Ovary (tissue), 9 donors: ENCODE results near the gene LAPTM5. TPM values are rescaled to one million over a fixed set of nuclear protein-coding genes. Genes with fewer than 3 reads are reported as not detected.

Source experiments
- DNase-seq, 5 donors: peaks; one replicate each; pipeline ENCODE4 v3.0.0-alpha.2; 2019 to 2020
- H3K27ac ChIP-seq, 2 donors: fragments of 200-600 bp; one replicate each; pipeline versions ENCODE4 v1.5.1 to v1.8.0; 2019 to 2022
- H3K27me3 ChIP-seq: fragments of 200-600 bp; one replicate; pipeline ENCODE4 v1.8.0; 2022
- H3K36me3 ChIP-seq: fragments of 200-600 bp; sonication (generic); one replicate; pipeline ENCODE4 v1.5.1; 2019
- H3K4me1 ChIP-seq: one replicate; pipeline ENCODE4 v1.8.1; 2013; ENCODE audit warnings: mild to moderate bottlenecking, moderate library complexity; ENCODE audit not compliant: insufficient read depth
- H3K4me3 ChIP-seq: fragments of 200-600 bp; sonication (generic); one replicate; pipeline ENCODE4 v1.5.1; 2017
- H3K9me3 ChIP-seq, 2 donors: fragments of 200-600 bp in 1 of 2; sonication (generic) in 1 of 2; one replicate each; pipeline versions ENCODE4 v1.5.1 to v1.8.1; 2013 to 2019; ENCODE audit warnings: mild to moderate bottlenecking in 1 of 2, moderate library complexity in 1 of 2
- EP300 ChIP-seq: sonication (generic); formaldehyde crosslinking; IDR thresholded peaks from one replicate; pipeline ENCODE4 v1.6.1; 2017; ENCODE audit warnings: antibody characterized with exemption
- POLR2A ChIP-seq: fragments of 450-650 bp; IDR thresholded peaks from one replicate; pipeline ENCODE4 v1.6.1; 2017; ENCODE audit warnings: antibody characterized with exemption, mild to moderate bottlenecking, moderate library complexity
- WGBS, 3 donors: extraction: QIAGEN DNeasy Blood & Tissue Kit in 1 of 3; methylation state at CpG; one replicate each; pipeline versions ENCODE4 v1.1.5 to v1.1.7; 2013 to 2017; 5-methylcytosine and 5-hydroxymethylcytosine counted together
- intact Hi-C, 4 donors: fragments of 100-400 bp; cut with DNase I; formaldehyde crosslinking; loops; one replicate each; pipeline versions ENCODE4 v1.11.0 to v1.15.1; 2022 to 2023
- polyA plus RNA-seq, 2 donors: library from polyadenylated mRNA; stranded (reverse); fragments of 200-250 nt in 1 of 2; fragments of 350-450 nt in 1 of 2; fragmentation: Illumina TruSeq in 1 of 2; extraction: RNeasy Lipid Tissue Mini Kit (QIAGEN cat#74804) in 1 of 2; gene quantifications; one replicate each; pipeline ENCODE4 v1.2.3, GENCODE V29; 2013 to 2014
- total RNA-seq, 7 donors: library from RNA; depleted of rRNA in 2 of 7; stranded (reverse); fragments of >200 nt in 2 of 7; fragmentation: NEBNext Ultra II Directional in 3 of 7; extraction: Animal tissue kit (Norgen Biotek cat#: 25700) in 3 of 7; gene quantifications; one replicate each; pipeline versions ENCODE4 v1.1.0 to v1.2.4, GENCODE V29; 2016 to 2023
- TF ChIP-seq, protein P1 (sequence below), 3 donors: fragments of 450-650 bp in 2 of 3; fragments of 200-600 bp in 1 of 3; IDR thresholded peaks; one replicate each; pipeline versions ENCODE4 v1.5.1 to v1.8.0; 2016 to 2022; ENCODE audit warnings: antibody characterized with exemption in 3 of 3, mild to moderate bottlenecking in 1 of 3
- donor health status: DM: no; HTN: no; CAD: no; lungs with moderate emphysema.
- donor health status: DM: no; HTN: no; CAD: no.
- donor health status: Bipolar disorder and iron deficiency.
- donor health status: DM: yes; HTN: yes; CAD: no.
- donor health status: DM: no; HTN: no; CAD: no.
- donor health status: DM: yes; HTN: yes; CAD: no.

Gene LAPTM5
- total and polyA plus RNA-seq, 9 donors = 15.3 to 103 (median 20.3) TPM

- DNase-seq = no peak
- Histone ChIP-seq H3K27me3 (no peaks in the 10 kb centered on the region), H3K9me3 (no peaks in the 10 kb centered on the region), H3K4me3 (no peak overlapping the region), H3K4me1 (no peaks in the 10 kb centered on the region), H3K27ac (no peak overlapping the region), H3K36me3 (no peaks in the 10 kb centered on the region)
- 94% methylated on average over 6 of the region's 6 CpGs for WGBS, 3 donors
- intact Hi-C loops = no loop called here
- TF ChIP-seq EP300 (no peak), POLR2A (no peak)
- TF ChIP-seq, protein P1, sequence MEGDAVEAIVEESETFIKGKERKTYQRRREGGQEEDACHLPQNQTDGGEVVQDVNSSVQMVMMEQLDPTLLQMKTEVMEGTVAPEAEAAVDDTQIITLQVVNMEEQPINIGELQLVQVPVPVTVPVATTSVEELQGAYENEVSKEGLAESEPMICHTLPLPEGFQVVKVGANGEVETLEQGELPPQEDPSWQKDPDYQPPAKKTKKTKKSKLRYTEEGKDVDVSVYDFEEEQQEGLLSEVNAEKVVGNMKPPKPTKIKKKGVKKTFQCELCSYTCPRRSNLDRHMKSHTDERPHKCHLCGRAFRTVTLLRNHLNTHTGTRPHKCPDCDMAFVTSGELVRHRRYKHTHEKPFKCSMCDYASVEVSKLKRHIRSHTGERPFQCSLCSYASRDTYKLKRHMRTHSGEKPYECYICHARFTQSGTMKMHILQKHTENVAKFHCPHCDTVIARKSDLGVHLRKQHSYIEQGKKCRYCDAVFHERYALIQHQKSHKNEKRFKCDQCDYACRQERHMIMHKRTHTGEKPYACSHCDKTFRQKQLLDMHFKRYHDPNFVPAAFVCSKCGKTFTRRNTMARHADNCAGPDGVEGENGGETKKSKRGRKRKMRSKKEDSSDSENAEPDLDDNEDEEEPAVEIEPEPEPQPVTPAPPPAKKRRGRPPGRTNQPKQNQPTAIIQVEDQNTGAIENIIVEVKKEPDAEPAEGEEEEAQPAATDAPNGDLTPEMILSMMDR (IDR thresholded peaks at IDR 0.05) = no peak
Measured at GRCh38 chr1:30687886-30688285, 69.7 kb downstream of the LAPTM5 start.

- no peak overlapping the region for H3K27ac ChIP-seq
- DNase-seq = no peak
- H3K4me1 ChIP-seq = no peaks in the 10 kb centered on the region
- WGBS, 3 donors = 16 to 38% (median 25%) methylated on average over 10 of the region's 10 CpGs
- H3K27me3 ChIP-seq = no peaks in the 10 kb centered on the region
- TF ChIP-seq, protein P1 (IDR thresholded peaks at IDR 0.05) = no peak
- no peak for TF ChIP-seq EP300
- TF ChIP-seq POLR2A = no peak
- intact Hi-C loops = no loop called here
- H3K36me3 ChIP-seq = no peaks in the 10 kb centered on the region
- no peaks in the 10 kb centered on the region for H3K9me3 ChIP-seq
- H3K4me3 ChIP-seq = no peak overlapping the region
Measured at GRCh38 chr1:30686236-30686935, 71.2 kb downstream of the LAPTM5 start.

DNA sequence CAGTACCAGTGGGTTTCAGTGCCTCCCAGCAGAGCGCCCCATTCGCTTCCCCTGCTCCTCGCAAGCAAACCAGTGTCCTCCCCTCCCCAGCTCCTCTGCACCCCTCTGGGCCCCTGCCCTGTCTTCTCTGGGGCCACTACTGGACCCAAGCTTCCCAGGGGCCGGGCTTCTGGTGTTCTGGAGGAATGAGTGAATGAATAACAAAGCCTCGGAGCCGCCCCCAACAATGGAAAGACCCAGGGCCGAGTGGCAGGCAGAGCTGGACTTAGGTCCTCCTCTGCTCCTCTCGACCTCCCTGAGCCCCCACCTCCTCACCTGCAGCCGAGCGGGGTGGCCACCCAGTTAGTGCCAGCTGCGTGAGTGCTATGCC is 71.8 kb downstream of the LAPTM5 start:
- Histone ChIP-seq H3K4me1 (no peaks in the 10 kb centered on the region), H3K36me3 (no peaks in the 10 kb centered on the region), H3K4me3 (no peak overlapping the region), H3K27ac (no peak overlapping the region), H3K9me3 (no peaks in the 10 kb centered on the region), H3K27me3 (no peaks in the 10 kb centered on the region)
- intact Hi-C loops = no loop called here
- DNase-seq = no peak
- 28 to 49% (median 37%) methylated on average over 11 of the region's 11 CpGs for WGBS, 3 donors
- TF ChIP-seq, protein P1 (IDR thresholded peaks at IDR 0.05) = no peak
- no peak for TF ChIP-seq POLR2A
- no peak for TF ChIP-seq EP300

GRCh38 chr1:30684881-30685795 is 72.4 kb downstream of the LAPTM5 start:
- no peak for TF ChIP-seq EP300
- TF ChIP-seq, protein P1 (IDR thresholded peaks at IDR 0.05) = no peak
- TF ChIP-seq POLR2A = no peak
- Histone ChIP-seq H3K27me3 (no peaks in the 10 kb centered on the region), H3K27ac (no peak overlapping the region), H3K36me3 (no peaks in the 10 kb centered on the region), H3K9me3 (peaks cover 0 to 3% of the 10 kb centered on the region in 2 donors), H3K4me1 (no peaks in the 10 kb centered on the region), H3K4me3 (no peak overlapping the region)
- 3 to 10% (median 4%) methylated on average over 46 to 56 of the region's 56 CpGs for WGBS, 3 donors
- intact Hi-C loops = no loop called here
- peak in 1 of 5 donors; percentile 21 for DNase-seq
